Measurements from ENCODE around the gene ZNF766. TPM values are rescaled to one million over a fixed set of nuclear protein-coding genes. Genes with fewer than 3 reads are reported as not detected.

Gene ZNF766
- total and polyA plus RNA-seq, 2 of the 13 experiments (the other 11 are each of a cell fraction or from before 2014, with no cell fraction given) = 5.2 to 10.3 TPM

GRCh38 chr19:52336117-52336790, 66.9 kb downstream of the ZNF766 start, which contains the start of gene ZNF610 (continued):
- TF ChIP-seq, protein P1, sequence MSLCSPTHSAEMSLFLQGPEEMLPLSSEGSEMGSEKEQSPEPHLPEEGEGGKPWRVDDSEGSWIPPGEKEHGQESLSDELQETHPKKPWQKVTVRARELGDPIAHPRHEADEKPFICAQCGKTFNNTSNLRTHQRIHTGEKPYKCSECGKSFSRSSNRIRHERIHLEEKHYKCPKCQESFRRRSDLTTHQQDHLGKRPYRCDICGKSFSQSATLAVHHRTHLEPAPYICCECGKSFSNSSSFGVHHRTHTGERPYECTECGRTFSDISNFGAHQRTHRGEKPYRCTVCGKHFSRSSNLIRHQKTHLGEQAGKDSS (CRISPR knock-in tag; IDR thresholded peaks at IDR 0.05; ENCODE audit: borderline replicate concordance, low read depth) = no peak
- TF ChIP-seq NBN (conservative IDR thresholded peaks at IDR 0.05) (no peak), HNF4A (CRISPR knock-in tag; IDR thresholded peaks at IDR 0.05) (no peak), ZBED4 (CRISPR knock-in tag; IDR thresholded peaks at IDR 0.05; ENCODE audit: borderline replicate concordance) (no peak), SP2 (CRISPR knock-in tag; IDR thresholded peaks at IDR 0.05) (no peak), ZNF569 (CRISPR knock-in tag; IDR thresholded peaks at IDR 0.05; ENCODE audit: borderline replicate concordance) (no peak), SALL1 (CRISPR knock-in tag; IDR thresholded peaks at IDR 0.05) (peak; percentile 43), ZNF709 (CRISPR knock-in tag; IDR thresholded peaks at IDR 0.05) (no peak), PLRG1 (conservative IDR thresholded peaks at IDR 0.05) (no peak)
- TF ChIP-seq, protein P2, sequence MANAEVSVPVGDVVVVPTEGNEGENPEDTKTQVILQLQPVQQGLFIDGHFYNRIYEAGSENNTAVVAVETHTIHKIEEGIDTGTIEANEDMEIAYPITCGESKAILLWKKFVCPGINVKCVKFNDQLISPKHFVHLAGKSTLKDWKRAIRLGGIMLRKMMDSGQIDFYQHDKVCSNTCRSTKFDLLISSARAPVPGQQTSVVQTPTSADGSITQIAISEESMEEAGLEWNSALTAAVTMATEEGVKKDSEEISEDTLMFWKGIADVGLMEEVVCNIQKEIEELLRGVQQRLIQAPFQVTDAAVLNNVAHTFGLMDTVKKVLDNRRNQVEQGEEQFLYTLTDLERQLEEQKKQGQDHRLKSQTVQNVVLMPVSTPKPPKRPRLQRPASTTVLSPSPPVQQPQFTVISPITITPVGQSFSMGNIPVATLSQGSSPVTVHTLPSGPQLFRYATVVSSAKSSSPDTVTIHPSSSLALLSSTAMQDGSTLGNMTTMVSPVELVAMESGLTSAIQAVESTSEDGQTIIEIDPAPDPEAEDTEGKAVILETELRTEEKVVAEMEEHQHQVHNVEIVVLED (CRISPR knock-in tag; IDR thresholded peaks at IDR 0.05; ENCODE audit: borderline replicate concordance) = no peak; the same call in 1 of the 2 replicates
- TF ChIP-seq, protein P3, sequence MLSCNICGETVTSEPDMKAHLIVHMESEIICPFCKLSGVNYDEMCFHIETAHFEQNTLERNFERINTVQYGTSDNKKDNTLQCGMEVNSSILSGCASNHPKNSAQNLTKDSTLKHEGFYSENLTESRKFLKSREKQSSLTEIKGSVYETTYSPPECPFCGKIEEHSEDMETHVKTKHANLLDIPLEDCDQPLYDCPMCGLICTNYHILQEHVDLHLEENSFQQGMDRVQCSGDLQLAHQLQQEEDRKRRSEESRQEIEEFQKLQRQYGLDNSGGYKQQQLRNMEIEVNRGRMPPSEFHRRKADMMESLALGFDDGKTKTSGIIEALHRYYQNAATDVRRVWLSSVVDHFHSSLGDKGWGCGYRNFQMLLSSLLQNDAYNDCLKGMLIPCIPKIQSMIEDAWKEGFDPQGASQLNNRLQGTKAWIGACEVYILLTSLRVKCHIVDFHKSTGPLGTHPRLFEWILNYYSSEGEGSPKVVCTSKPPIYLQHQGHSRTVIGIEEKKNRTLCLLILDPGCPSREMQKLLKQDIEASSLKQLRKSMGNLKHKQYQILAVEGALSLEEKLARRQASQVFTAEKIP (CRISPR knock-in tag; IDR thresholded peaks at IDR 0.05; ENCODE audit: borderline replicate concordance) = no peak
- TF ChIP-seq, protein P4, sequence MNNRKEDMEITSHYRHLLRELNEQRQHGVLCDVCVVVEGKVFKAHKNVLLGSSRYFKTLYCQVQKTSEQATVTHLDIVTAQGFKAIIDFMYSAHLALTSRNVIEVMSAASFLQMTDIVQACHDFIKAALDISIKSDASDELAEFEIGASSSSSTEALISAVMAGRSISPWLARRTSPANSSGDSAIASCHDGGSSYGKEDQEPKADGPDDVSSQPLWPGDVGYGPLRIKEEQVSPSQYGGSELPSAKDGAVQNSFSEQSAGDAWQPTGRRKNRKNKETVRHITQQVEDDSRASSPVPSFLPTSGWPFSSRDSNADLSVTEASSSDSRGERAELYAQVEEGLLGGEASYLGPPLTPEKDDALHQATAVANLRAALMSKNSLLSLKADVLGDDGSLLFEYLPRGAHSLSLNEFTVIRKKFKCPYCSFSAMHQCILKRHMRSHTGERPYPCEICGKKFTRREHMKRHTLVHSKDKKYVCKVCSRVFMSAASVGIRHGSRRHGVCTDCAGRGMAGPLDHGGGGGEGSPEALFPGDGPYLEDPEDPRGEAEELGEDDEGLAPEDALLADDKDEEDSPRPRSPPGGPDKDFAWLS (CRISPR knock-in tag; IDR thresholded peaks at IDR 0.05; ENCODE audit: borderline replicate concordance) = no peak
- TF ChIP-seq, protein P5, sequence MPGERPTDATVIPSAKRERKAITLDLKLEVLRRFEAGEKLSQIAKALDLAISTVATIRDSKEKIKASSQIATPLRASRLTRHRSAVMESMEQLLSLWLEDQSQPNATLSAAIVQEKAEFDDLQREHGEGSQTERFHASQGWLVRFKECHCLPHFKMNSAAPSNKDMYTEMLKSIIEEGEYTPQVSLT (CRISPR knock-in tag; IDR thresholded peaks at IDR 0.05; ENCODE audit: borderline replicate concordance, low read depth) = no peak
- TF ChIP-seq, protein P6, sequence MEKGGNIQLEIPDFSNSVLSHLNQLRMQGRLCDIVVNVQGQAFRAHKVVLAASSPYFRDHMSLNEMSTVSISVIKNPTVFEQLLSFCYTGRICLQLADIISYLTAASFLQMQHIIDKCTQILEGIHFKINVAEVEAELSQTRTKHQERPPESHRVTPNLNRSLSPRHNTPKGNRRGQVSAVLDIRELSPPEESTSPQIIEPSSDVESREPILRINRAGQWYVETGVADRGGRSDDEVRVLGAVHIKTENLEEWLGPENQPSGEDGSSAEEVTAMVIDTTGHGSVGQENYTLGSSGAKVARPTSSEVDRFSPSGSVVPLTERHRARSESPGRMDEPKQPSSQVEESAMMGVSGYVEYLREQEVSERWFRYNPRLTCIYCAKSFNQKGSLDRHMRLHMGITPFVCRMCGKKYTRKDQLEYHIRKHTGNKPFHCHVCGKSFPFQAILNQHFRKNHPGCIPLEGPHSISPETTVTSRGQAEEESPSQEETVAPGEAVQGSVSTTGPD (CRISPR knock-in tag; IDR thresholded peaks at IDR 0.05) = no peak
